Iris pigment epithelial cell (primary cell): ENCODE data around the gene NRG3.
A peak's percentile ranks its signal among the peaks of the same experiment; 100 is the strongest.

Source experiments
- DNase-seq: peaks from one replicate; pipeline ENCODE4 v3.0.0-alpha.2; 2011; ENCODE audit warnings: low read depth

NRG3 gene

DNA sequence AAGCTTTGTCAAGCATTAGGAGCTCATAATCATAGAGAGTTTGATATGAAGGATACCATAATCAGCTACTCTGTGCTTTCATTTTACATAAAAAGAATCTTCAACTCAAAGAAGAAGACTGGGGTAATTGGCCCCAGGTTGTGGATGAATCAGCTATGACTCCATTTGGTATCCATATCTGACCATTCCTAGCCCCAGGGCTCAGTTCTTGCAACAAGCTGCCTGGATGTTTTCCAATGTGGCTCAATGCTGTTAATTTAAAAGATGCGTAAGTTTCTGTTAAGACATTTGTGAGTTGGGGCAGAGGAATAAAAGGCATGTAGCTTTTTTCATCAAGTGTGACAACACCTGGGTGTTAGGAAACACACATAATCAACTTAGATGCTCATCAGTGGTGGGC lies 951.1 kb downstream of the NRG3 start:
- DNase-seq: no peak

DNA sequence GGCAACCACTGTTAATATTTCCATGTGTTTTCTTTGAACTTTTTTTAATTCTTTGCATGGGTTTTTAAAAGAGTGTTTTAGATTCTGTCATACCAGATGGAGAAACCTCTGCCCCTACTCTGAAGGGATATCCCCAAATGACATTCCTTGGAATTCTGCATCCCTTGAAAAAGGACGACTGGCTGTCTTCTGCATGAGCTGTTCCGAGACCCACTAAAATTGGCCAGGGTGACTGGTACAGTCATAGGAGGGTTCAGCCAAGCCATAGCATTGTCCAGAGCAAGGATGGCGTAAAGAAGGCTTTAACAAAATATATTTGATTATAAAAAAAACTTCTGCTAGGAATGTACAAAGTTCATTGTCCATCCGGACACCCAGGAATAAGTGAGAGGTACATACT lies 952.9 kb downstream of the NRG3 start:
- no peak for DNase-seq

DNA sequence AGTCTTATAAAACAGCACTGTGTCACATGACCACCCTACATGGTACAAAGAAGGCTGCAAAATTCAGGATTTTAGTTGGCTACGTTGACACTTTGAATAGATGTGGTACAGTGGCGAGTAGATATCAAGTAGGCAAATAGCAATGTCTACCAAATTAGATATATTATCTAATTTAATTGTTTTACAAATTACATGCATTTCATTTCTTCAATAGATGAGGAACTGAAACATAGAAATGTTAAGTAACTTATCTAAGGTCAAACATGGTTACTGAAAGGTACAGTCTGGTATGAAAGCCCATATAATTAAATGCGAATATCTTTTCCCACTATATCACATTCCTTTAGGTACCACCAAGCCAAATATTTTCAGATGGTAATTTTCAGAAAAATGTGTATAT lies 972.2 kb downstream of the NRG3 start:
- no peak for DNase-seq

DNA sequence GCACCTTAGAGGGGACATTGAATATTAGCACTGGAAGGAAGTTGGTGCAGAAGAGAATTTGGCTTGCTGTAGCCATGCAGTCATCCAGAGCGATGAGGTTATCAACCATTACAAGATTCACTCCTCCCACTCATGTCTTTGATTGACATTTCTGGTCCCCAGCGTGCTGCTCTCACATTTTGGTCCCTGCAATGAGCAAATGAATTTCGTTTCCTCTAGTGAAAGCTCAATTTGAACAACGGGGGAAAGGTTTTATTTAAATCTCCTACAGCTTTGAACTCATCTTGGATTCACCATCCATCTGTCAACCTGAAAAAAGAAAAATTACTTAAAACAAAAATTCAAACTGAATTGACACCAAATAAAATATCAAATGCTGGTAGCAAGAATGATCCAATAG lies 975.2 kb downstream of the NRG3 start:
- DNase-seq: no peak

DNA sequence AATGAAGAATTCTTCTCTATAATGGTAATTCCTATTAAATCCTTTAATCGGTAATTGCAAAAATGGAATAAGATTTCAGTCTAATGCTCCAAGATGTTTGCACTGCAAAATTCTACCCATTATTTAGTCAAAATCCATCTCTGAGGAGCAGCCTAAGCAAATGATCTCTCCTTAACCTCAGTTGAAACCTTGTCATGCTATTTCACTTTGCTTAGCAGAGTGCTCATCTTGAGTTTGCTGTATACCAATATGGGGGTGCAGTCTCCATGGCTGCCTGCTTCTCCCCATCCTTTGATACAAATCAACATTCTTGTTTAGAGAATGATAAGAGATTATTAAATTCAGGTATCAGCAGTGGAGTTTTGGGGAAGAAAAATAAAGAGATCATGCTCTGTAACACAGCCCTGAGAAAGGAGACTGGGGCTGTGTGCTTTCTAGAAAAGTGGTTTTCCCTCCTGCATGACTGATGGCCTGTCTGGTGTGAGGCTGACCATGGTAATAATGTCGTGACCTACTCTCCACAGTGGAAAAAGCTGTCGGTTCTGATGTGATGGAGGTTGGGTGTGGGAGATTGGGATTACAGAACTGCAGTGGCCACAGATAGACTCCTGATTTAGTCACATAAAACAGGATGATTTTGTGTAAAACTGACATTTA lies 982.1 kb downstream of the NRG3 start:
- DNase-seq: no peak

DNA sequence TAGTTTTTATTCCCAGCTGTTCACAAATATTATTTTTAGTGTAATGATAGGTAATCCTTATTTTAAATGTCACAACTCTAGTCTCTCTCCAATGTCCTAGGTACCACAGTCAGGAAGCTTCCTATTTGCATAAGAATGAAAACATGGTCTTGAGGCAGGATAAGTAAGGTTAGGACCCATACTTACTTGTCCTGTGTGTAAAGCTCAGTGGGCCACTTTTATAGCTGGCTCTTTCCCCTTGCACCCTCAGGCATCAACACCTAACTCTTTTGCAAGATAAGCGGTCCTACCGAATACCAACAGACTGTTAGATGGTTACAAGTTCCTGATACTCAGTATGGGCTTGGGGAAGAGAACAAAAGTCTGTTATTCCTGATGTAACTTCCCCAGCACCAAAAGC lies 986.9 kb downstream of the NRG3 start:
- no peak for DNase-seq

DNA sequence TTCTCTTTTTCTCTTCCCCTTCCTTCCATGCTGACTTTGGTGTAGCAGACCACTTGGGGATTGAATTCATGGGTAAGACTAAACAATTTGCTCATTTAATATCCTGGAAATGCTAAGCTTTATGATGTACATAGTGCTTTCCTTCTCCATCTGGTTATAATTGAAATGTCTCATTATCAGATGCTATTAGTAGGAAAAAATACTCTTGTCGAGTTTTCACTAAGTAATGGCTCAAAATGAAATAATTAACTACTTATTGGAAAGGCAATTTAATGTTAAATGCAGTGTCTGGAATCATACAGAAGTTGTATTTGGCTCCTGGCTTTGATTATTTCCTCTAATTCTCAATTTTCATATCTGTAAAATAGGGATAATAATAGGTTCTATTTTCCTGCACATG lies 990.4 kb downstream of the NRG3 start:
- no peak for DNase-seq

DNA sequence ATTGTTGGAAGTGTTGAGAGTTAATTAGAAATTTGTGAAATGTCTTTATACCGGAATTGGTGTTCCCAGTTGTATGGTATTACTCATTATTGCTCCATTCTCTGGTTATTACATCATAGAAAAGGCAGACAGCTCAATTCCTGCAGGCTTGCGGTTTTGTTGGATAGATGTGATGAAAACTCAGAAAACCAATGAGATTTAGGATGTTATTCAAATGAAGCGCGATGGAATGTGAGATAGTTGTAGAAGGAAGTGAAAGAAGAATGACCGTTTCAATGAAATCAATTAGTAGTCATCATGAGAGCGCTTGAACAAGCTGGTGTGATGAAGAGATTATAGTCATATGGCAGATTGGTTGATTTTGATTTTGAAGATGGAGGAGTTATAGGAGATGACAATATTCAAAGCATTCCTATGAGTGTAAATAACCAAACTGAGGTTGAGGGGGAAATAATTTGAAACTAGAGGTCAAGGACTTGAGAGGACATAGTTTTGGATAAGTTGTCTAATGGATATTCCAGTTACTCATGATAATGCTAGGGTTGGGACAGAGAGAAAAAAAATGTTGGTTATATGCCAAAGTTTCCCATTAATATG lies 991.5 kb downstream of the NRG3 start:
- DNase-seq: peak; percentile 7

DNA sequence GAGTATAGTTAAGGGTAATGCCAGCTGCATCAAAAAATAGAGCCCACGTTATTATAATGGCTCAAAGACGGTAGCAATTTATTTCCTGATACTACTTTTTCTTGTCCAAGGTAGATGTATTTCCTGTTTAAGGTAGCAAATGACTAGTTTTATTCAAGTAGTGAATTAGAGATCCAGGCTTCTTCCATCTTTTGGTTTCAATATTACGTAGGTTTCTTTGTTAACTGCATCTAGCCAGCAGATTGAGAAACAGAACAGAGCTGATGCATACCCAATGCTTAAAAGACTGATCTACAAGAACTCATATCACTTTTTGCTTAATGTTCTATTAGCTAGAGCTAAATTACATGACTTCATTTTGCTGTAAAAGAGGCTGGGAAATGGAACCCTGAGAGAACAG lies 992.1 kb downstream of the NRG3 start:
- DNase-seq: no peak

DNA sequence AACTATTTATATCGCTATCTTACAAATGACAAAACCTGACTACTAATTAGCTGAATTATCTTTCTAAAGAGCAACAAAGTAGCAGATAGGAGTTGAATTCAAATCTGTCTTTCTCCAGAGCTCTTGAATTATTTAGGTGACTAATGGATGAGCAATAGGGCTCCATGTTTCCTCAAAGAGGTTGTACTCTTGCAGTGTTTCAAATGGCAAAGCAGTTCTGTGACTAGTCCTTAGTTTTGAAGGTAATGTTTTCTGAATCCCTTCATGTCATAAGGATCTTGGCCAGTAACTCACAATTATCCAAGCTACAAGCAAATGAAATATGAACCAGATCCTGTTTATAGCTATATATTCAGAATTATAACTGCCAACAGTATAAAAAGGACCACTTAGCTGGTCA lies 999.7 kb downstream of the NRG3 start:
- DNase-seq: no peak

DNA sequence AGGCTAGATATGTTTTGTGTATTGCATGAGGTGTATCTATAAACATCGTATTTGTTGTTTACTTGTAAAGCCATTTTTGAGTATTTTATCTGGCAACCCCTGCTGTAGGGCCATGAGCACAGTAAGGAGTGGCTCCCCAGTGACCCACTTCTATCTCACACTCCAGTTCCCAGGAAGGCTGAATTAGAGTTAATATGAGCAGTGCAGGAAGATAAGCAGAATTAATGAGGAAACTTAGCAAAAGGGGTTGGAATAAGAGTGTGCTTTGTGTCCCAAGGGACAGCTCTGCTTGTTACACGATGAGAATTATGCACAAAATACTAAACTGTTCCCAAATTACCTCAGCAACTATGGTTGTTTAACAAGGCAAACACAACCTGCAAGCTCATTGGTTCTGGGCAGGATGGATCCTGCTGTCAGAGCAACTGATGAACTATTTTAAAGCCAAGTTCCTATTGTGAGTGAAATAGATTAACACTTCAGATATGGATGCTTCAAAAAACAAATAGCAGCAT lies 1005.8 kb downstream of the NRG3 start:
- DNase-seq: no peak

DNA sequence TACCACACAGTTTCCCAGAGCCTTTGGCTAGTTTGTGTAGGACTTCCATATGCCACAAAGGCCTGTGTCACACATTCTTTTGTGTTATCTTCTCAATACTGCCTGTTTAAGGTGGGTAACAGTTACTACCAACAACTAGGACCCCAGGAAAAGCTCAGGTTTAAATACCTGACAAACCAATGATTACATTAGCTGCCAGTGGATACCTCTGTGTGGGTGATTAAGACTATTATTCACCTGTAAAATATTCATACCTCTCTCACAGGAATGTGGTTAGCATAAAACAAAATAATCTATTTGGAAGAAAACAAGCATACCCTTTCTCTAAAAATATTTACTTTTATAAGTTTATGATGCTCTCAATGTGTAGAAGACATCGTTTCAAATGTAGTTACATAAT lies 1007.7 kb downstream of the NRG3 start:
- no peak for DNase-seq

DNA sequence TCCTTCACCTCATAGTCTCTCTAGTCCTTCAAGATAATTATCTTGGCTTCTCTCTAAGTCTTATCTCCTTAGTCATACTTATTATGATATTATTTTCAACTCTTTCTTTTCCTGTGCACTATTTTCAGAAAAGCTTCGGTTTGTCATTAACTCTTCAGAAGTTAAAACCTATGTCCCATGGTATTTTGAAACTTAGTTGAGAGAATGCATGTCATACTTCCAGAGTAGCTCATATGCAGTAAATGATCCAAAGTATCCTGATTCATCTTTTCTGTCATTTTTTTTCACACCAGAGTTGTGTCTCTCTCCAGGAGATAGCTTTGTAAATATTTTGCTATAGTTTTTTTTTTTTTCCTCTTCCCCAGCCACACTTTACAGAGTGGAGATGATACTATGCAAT lies 1008.6 kb downstream of the NRG3 start:
- no peak for DNase-seq

DNA sequence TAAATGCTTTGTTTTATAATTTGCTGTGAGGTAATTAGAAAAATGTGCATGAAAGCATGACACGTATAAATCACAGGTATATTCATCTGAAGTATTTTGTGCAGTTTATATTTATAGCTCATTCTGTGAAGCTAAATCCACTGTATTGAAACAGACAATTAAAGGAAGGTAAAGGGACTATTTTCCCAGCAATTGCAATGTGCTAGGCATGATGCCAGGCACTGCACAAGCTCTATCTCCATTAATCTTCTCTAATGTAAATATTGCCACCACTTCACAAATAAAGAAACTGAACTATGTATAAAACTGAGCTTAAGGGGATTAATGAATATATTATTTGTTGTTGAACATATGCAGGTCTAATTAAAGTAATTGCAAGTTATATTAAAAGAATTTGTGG lies 1012.5 kb downstream of the NRG3 start:
- DNase-seq: no peak

DNA sequence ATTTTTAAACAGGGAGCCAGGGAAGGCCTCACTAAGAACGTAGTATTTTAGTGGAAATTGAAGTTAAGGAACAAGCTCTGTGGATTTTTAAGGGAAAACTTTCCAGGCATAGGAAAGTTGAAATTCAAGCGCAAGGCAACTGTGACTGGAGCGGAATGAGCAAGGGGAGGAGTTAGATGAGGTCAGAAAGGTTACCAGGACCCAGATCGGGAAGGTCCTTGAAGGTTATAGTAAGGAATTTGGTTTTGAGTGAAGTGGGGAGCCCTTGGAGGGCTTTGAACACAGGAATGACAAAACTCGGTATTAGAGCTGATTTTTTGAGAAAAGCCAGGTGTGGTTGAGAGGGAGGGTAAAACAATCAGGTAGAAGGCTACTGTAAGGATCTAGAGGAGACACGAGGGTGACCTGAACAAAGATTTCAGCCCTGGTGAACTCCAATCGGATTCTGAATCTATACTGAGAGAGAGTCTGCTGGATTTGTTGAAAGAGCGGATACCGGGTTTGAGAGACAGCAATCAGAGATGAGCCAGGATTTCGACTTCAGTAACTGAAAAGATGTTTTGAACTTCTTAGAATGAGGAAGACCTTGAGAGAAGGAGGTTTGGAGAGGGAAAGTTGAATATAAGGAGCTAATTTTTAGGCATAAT lies 1013.9 kb downstream of the NRG3 start:
- no peak for DNase-seq

DNA sequence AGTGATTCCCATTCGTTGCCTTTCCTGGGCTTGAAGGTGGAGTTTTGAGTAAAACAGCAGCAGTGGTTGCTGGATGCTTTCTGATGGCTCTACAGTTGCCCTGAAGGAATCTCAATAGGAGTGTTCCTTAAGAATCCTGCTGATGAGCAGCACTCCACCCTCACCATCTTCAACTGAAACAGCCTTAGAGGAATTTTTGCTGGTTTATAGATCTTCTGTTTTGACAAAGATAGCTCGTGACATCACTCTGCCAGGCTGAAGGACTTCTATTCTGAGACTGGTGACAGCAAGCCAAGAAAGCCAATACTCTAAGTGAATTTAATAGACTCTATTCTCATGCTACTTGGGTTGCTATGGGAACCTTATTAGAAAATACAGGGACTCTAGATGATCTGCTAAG lies 1014.7 kb downstream of the NRG3 start:
- DNase-seq: no peak

DNA sequence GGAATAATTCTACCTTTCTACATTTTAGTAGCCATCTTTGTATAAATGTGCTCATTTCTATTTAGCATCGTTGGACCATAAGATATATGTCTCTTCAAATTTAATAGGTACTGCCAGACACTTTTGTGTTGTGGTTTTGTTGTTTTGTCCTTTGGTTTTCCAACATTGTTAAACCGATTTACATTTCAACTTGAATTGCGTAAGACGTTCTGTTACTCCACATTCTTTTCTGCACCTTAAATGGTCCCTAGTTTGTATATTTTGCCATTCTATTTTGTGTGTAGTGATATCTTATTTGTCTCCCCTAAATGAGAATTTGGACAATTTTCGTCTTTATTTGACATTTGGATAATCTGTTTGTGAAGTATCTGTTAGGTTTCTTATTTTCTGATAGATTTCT lies 1015.6 kb downstream of the NRG3 start:
- DNase-seq: no peak

DNA sequence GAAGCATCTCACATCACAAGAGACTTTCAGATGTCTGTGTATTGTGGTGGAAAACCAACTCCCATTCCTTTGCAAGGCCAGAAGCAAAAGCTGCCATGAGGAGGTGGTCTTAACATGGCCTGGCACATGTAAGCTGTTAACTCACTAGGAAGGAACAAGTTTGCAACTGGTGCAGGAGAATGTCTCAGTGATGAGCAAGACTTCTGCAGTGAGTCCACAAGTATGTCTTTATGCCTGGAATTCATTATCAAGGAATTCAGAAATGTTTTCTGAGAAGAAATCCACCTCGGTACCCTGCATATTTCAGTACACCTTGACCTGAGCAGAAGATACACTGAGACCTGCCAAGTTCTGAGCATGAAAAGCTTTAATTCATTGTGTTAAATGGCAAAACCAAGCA lies 1033.1 kb downstream of the NRG3 start:
- no peak for DNase-seq

DNA sequence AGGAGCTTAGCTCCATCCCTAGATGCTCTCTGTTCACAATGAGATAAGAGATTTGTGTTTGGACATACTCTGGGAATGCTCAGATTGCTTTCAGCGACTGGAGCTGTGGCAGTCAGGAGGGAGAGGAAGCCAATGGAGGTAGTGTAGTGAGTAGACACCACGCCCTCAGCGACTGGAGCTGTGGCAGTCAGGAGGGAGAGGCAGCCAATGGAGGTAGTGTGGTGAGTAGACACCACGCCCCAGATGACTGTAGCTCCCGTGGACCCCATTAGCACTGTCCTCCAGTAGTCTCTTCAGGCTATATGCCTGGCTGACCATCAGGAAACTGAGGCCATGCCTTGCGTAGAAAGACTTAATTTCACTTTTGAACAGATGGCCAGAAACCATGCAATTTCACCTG lies 1033.8 kb downstream of the NRG3 start:
- no peak for DNase-seq

DNA sequence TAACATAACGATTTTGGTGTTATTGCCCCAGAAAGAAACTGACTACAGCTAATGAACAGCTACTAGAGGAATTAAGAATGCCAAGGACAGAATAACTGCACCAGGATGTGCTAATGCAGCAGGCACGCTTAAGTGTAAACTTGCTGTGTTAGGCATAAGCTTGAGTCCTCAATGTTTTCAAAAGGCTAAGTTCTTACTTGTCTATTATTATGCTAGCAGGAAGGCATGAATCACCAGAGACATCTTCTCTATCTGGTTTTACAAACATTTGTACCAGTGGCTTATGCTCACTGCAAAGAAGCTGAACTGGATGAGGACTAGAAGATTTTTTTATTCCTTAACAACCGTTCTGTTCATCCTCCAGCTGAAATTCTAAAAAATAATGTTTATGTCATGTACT lies 1035.3 kb downstream of the NRG3 start:
- no peak for DNase-seq

DNA sequence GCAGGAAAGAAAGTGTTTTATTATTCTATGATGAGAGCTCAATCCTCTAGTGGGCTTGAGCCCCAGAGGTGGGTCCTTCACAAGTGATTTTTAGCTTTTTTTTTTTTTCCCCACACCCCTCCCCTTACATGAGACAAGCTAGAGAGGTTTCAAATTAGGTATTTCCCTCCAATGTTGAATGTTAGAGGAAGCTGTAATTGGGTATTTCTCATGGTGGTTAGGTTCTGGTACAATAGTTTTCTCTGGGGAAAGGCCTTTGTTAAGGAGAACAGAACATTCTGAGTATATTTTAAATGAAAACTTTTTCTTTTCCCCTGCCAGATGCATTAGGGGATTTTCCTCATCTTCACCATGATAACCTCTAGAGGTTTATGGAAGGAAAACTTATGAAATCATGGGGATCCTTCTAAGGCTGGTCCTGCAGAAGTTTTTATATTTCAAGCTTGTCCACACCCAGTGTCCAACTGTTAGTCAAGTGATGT lies 1039.7 kb downstream of the NRG3 start:
- no peak for DNase-seq

DNA sequence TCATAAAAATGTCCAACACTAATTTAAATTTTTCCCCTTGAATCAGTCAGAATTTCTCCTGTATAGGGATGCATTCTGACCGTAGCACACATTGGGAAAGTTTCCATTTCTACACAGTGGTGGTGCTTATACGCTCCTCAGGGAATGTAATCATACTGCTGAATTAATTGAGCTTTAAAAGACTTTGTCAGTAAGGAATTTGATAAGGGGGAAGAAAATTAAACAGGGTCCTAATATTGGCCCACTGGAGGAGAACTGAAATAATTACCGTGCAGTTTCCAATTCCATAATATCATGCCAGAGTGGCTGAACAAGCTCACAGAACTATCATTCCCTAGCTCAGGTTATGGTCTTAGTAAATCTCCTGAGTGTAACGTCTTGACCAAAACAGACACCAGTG lies 1041.9 kb downstream of the NRG3 start:
- no peak for DNase-seq

DNA sequence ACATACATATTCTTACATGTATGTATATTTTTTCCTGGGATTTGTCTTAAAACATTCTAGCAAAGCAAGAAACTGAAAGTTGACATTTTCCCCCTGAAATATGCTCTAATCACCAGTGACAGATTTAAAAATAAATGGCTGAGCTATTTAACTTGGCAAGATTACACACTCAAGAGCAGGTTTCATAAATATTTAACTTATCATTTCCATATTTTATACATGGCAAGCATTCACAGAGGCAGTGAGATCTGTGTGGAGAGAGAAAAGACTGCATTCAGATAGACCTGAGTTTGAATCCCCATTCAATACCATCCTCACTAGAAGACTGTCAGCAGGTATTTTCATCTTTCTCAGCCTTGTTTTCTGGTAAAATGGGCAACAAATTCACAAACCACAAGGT lies 1043.0 kb downstream of the NRG3 start:
- no peak for DNase-seq

DNA sequence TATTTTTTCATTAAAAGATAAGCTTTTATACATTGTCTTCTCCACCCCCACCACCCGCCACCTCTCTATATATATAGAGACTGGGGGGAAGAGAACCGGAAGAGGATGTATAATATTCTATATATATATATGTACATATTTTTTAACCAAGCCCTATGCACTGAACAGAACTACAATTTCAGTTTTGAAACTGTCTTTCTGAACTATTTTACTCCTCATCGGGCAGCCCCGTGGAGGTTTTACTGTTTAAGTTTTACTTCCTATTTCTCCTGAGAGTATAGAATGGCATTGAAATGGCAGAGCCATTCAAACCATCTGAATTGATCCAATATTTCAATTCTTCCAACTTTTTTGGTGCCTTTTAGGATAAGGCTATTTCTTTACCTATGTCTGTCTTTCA lies 1047.1 kb downstream of the NRG3 start:
- no peak for DNase-seq
